Central memory CD4-positive, alpha-beta T cell (primary cell): ENCODE data around the gene RBM15B.
A peak's percentile ranks its signal among the peaks of the same experiment; 100 is the strongest.
"Not testable (repeated sequence)": the region's sequence is repeated elsewhere in the genome, so short reads cannot be mapped to it uniquely, and the experiment has no call there.

ENCODE experiments used
- DNase-seq: peaks from one replicate; pipeline ENCODE4 v3.0.0; 2022
- total RNA-seq, 3 experiments: gene quantifications; one replicate each; lab custom pipeline; 2026; lab: John Stamatoyannopoulos, UW

The RBM15B gene, protein sequence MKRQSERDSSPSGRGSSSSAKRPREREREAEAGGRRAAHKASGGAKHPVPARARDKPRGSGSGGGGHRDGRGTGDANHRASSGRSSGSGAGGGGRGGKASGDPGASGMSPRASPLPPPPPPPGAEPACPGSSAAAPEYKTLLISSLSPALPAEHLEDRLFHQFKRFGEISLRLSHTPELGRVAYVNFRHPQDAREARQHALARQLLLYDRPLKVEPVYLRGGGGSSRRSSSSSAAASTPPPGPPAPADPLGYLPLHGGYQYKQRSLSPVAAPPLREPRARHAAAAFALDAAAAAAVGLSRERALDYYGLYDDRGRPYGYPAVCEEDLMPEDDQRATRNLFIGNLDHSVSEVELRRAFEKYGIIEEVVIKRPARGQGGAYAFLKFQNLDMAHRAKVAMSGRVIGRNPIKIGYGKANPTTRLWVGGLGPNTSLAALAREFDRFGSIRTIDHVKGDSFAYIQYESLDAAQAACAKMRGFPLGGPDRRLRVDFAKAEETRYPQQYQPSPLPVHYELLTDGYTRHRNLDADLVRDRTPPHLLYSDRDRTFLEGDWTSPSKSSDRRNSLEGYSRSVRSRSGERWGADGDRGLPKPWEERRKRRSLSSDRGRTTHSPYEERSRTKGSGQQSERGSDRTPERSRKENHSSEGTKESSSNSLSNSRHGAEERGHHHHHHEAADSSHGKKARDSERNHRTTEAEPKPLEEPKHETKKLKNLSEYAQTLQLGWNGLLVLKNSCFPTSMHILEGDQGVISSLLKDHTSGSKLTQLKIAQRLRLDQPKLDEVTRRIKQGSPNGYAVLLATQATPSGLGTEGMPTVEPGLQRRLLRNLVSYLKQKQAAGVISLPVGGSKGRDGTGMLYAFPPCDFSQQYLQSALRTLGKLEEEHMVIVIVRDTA
- 104 to 173 (median 169) reads per million in 3 experiments for total RNA-seq

GRCh38 chr3:51391075-51391565, at the start of gene RBM15B:
TSS of gene RBM15B (plus strand) at chr3:51391285. CDS start at chr3:51391400, 115 bp downstream.
- peak; percentile 97 for DNase-seq

- DNase-seq = no peak
Measured at GRCh38 chr3:51343918-51344687, 47.0 kb upstream of the RBM15B start.

GRCh38 chr3:51350751-51351150, 40.3 kb upstream of the RBM15B start:
- DNase-seq = no peak

GRCh38 chr3:51353131-51353530, 38.0 kb upstream of the RBM15B start:
- DNase-seq = no peak

DNA sequence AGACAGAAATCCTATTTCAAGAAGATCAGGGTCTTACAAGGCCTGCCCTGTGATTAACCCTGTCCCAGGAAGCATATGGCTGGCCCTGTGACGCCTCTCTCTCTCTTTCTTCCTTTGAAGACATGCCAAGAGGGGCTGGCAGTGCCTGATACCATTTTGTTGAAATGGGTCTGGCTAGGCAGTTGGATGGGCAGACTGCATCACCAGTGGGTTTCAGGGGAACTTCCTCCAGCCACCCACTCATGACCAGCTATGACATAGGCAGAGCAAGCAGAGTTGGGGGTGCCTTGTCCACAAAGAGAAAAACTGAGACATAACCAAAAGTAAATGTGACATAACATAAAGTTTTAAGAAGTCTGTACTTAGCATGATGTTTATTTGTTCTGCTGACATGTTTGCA, 37.4 kb upstream of the RBM15B start:
- DNase-seq = no peak

- DNase-seq = no peak
Measured at GRCh38 chr3:51354172-51354571, 36.9 kb upstream of the RBM15B start.

DNA sequence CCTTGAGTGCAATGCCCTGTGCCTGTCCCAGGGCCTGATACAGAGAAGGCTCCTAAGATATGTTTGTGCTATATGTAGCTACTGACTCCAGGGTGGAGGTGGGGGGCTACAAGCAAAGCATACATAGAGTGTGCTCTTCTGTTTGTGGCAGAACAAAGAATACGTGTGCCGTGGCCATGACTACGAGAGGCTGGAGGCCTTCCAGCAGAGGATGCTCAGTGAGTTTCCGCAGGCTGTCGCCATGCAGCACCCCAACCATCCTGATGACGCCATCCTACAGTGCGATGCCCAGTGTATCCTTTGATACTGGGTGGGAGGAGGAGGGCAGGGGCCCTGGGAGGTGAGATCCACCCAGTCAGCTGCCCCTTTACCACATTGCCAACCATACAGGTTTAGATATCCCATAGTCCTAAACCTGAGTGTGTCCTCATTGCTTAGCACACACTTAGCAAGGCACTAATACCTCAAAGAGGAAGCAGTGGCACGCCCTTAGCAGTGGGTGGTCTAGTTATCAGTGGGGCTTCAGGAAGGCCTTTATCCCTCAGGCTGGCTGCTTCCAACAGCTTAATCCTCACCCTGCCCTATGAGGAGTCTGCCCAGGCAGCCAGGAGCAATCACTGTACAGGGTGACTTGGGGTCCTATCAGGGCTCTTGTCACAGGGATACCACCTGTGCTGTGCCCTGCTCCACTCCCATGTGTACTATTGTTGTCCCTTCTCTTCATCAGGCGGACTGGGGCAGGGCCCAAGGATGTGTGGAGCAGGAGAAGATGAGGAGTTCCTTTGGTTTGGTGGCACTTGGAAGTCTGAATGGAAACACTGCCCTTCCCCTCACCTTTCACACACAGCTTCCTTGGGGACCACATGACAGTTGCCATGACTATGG, 36.1 kb upstream of the RBM15B start:
- DNase-seq = no peak

- DNase-seq = no peak
Measured at GRCh38 chr3:51355891-51356578, 35.0 kb upstream of the RBM15B start.

GRCh38 chr3:51357856-51358255, 33.2 kb upstream of the RBM15B start:
- DNase-seq = no peak

- no peak for DNase-seq
Measured at GRCh38 chr3:51358981-51359380, 32.1 kb upstream of the RBM15B start.

- DNase-seq = no peak
Measured at GRCh38 chr3:51360806-51361205, 30.3 kb upstream of the RBM15B start.

GRCh38 chr3:51361746-51362145, 29.3 kb upstream of the RBM15B start:
- no peak for DNase-seq

- no peak for DNase-seq
Measured at GRCh38 chr3:51362476-51362875, 28.6 kb upstream of the RBM15B start.

- DNase-seq = not testable (repeated sequence)
Measured at GRCh38 chr3:51368276-51368675, 22.8 kb upstream of the RBM15B start.

GRCh38 chr3:51371943-51372557, 19.0 kb upstream of the RBM15B start:
- peak; percentile 49 for DNase-seq

- no peak for DNase-seq
Measured at GRCh38 chr3:51373658-51374421, 17.2 kb upstream of the RBM15B start.

DNA sequence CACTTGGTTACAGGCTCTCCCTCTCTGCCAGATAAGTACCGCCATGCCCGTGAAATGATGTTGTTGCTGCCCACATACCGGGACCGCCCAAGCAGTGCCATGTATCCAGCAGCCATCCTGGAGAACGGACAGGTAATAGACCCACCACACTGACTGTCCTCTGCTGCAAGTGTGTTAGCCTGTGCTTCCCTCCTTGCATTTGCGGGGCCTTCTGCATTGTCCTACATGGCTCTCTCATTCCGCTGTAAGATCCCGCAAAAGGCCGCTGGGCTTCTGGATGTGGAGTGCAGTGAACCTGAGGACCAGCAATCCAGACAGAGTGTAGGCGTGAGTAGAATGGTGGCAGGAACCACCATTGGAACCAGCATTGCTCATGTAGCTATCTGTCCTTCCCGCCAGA, 16.6 kb upstream of the RBM15B start:
- no peak for DNase-seq

DNA sequence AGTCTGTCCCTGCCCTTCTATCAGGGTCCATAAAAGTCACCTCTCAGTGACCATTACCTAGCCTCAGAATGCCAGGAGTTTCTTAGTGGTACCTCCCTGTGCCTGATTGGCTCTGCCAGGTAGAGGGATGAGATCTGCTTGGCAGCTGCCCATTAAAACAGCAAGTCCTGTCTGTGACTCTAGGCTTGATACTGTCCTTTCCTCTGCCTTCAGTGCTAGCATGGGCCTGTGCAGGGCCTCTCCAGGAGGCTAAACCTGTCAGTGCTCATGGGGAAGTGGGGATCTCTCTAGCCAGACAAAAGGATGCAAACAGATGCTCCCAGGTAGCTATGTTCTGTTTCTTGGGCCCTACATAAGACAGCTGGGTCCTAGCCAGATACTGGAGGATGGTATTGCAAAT, 15.9 kb upstream of the RBM15B start:
- no peak for DNase-seq

DNA sequence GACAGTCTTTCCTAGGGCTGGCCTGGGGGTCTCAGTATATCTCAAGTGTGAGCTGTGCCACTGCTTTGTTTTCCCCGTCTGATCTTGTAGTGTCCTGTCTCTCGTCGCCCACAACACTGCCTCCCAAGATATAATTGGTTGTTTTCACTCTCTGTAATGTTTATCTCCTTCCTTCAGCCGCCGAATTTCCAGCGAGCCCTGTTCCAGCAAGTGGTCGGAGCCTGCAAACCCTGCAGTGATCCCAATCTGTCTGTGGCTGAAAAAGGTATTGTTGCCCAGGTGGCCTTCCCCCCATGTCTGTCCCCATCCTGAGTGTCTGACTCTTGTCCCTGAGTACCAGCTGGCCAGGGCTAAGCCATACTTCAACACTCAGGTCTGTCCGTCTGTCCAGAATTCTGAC, 15.5 kb upstream of the RBM15B start:
- DNase-seq = no peak

DNA sequence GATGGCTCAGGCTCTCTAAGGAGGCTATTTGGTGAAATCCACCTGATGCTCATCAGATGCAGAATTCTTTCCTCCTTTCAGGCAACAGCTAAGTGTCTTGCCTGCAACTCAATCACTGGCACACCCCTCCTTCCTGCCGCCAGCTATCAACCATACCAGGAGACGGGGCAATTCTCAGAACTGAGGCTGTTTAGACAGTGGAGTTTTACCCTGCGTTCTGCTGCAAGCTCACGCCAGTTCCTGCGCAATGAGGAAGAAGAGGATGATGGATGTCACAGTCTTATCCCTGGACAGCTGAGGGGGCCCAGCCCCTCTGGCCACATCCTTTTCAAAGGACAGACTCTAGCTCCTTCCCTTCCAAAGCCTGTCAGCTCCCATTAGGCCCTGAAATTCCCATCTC, 13.0 kb upstream of the RBM15B start:
- no peak for DNase-seq
